ENCODE results near the gene ATP6V1F.

The ATP6V1F gene

GRCh38 chr7:128884561-128885369 is 22.1 kb downstream of the ATP6V1F start:
- DNase-seq (ENCODE audit: low spot score), result no peak

DNA sequence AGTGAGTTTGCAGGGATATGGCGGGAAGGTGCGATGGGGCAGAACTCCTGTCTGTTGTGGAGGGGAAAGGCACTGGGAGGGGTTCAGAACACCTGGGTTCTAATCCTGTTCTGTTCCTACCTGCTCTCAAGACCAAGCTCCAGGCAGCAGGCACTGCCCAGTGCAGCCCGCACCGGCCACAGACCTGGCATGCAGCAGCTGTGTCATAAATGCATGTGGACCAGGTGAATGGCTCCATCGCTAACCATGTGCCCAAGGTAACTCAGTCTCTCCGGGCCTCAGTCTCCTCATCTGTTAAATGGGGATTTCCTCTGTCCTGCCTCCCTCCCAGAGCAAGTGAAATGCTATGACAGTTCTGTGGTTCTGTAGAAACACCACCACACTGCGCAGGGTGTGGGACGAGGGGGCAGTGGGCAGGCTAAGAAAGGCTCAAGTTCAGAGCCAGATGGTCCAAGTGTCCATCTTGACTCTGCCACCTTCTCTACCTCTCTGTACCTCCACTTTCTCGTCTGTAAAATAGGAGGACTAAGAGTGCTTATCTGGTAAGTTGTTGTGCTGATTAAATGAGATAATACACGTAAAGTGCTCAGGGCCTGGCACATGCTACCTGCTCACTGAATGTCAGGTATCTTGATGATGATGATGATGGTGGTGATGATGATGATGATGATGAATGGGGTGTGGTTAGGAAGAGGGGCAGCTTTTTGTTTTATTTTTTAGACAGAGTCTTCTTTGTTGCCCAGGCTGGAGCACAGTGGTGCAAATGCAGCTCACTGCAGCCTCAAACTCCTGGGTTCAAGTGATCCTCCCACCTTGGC is 22.9 kb downstream of the ATP6V1F start:
- DNase-seq (ENCODE audit: low spot score), result no peak

- DNase-seq (ENCODE audit: low spot score), result no peak
Observed at GRCh38 chr7:128886391-128887168, 23.9 kb downstream of the ATP6V1F start.

DNA sequence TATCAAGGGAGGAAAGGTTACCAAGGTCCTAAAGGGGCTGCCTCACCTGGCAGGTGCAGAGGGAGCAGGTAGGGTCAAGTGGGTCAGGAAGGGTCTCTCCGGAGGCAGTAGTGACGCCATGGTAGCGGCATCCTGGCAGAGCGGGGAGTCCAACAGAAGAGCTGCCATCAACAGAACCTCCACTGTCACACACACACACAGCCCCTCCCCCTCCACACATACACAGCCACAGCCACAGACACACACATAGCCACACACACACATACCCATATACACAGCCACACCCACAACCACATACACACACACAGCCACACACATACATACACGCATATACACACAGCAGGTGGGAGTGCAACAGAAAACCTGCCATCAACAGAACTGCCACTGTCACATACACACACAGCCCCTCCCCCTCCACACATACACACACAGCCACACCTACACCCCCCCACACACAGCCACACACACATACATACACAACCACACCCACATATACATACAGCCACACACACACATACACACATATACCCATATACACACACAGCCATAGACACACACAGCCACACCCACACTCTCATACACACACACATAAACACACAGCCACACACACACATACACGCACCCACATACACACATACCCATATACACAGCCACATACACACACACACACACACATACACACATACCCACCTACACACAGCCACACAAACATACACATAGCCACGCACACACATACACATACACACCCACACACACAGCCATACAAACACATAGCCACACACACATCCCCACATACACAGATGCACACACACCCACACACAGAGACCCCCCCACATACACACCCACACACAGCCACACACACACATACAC is 24.7 kb downstream of the ATP6V1F start:
- DNase-seq (ENCODE audit: low spot score), result no peak

GRCh38 chr7:128888039-128888755 is 25.5 kb downstream of the ATP6V1F start:
- DNase-seq (ENCODE audit: low spot score), result no peak

- no peak for DNase-seq (ENCODE audit: low spot score)
Observed at GRCh38 chr7:128888756-128889095, 26.1 kb downstream of the ATP6V1F start.

GRCh38 chr7:128889121-128889520 is 26.5 kb downstream of the ATP6V1F start:
- DNase-seq (ENCODE audit: low spot score), result no peak

DNA sequence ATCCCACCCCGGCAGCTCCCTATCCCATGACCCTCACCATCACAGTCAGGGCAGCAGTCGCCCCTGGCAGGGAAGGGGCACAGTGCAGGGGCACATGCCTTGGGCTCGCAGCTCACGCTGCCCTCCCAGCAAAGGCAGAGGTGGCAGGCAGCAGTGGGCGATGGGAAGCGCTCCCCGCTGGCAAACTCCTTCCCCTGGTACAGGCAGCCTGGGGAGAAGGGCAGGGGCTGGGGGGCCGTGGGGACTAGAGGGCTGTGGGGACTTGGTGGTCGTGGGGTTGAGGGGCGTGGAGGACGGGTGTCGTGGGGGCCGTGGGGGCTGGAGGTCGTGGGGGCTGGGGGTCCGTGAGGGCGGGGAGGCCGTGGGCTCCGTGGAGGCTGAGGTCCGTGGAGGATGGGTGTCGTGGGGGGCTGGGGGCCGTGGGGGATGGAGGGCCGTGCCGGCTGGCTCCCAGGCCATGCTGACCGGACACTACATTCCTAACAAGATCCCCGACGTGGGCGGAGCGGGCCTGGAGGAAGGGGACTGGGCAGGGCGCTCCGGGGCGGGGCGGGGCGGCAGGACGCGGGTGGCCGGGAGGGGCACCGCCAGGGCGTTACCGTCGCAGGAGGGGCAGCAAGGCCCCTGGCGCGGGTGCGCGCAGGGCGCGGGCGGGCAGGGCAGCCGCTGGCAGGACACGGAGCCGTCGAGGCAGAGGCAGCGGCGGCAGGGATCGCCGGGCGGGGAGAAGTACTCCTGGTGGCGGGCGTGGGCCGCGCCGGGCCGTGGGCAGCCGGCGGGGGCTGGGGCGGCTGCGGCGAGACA is 27.9 kb downstream of the ATP6V1F start:
- DNase-seq (ENCODE audit: low spot score), result no peak

DNA sequence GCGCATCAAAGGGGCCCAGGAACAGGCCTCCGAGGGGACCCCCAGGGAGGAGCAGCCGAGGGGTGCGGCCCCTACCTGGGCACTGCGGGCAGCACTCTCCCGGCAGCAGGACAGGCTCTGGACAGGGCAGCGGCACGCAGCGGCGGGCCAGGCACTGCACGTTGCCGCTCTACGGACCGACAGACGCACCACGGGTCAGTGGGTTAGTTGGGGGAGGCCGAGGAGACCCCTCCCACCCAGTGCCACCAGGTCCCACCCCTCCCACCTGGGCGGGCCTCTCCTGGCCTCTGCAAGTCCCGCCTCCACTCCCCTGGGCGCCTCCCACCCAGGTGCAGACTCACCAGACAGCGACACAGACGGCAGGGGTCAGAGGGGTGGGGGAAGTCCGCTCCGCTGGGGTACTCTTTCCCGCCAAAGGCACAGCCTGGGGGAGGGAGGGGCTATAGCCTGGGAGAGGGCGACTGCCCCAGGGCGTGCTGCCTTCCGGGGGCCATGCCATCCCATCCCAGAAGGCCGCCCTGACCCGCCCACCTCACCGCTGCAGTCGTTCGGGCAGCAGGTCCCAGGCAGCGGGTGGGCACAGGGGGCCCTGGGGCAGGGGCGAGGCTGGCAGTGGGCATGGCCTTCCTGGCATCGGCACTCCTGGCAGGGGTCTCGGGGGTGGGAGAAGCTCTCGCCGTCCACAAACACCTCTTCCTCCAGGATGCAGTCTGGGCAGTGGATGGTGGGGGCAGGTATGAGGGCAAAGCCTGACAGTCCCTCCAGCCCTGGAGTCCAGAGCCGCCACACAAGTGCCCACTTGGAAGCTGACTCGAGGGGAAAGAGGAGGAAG is 28.7 kb downstream of the ATP6V1F start:
- DNase-seq (ENCODE audit: low spot score), result no peak

- DNase-seq (ENCODE audit: low spot score), result no peak
Observed at GRCh38 chr7:128891942-128892269, 29.2 kb downstream of the ATP6V1F start.

- DNase-seq (ENCODE audit: low spot score), result no peak
Observed at GRCh38 chr7:128892521-128893250, 30.0 kb downstream of the ATP6V1F start.

GRCh38 chr7:128893251-128894100 is 30.8 kb downstream of the ATP6V1F start:
- DNase-seq (ENCODE audit: low spot score), result no peak

DNA sequence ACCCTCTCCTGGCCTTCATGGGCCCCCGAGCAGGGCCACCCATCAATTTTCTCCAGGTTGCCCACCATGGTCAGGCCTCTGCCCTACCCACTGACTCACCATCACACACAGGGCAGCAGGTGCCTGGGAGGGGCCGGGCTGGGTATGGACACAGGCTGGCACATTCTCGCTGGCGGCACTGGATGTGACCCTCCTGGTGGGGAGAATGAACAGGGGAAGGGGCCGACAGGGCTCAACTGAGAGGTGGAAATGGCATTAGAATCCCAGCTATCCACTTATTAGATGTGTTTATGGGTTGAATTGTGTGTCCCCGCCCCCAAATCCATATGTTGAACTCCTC is 31.4 kb downstream of the ATP6V1F start:
- DNase-seq (ENCODE audit: low spot score), result no peak

- DNase-seq (ENCODE audit: low spot score), result no peak
Observed at GRCh38 chr7:128895320-128895719, 32.7 kb downstream of the ATP6V1F start.

DNA sequence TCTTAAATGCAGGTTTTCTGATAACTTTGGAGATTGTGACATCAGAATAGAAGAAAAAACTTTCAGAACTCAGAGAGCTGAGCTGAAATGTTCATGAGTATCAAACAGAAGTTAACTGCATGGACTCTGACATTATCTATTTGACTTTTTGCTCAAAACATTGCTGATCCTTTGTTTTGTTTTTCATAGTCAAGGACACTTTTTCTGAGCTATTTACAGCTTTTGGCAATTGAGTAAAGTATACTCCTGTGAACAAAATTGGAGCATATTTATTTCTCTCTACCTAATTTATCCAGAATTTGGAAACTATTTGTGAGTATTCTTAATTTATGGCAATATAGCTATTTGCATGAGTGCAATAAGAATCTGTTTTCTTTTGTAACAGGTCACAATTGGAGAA is 36.7 kb downstream of the ATP6V1F start:
- DNase-seq (ENCODE audit: low spot score), result no peak

GRCh38 chr7:128900237-128900636 is 37.6 kb downstream of the ATP6V1F start:
- no peak for DNase-seq (ENCODE audit: low spot score)

GRCh38 chr7:128902761-128903585 is 40.3 kb downstream of the ATP6V1F start:
- DNase-seq (ENCODE audit: low spot score), result no peak
